ENCODE results near the gene ZMAT5.

GRCh38 chr22:29787371-29787980 lies 20.7 kb upstream of the ZMAT5 start:
- TF ChIP-seq CTCF (IDR thresholded peaks at IDR 0.05; ENCODE audit: insufficient read depth, low read depth, low read length): no peak
- TF ChIP-seq EZH2 (IDR thresholded peaks at IDR 0.05; ENCODE audit: insufficient read depth, low read length): no peak

Data from astrocyte (in vitro differentiated cells and primary cell).